ENCODE measurements around the gene MEGF11.

Gene MEGF11

GRCh38 chr15:65971741-65971995, 281.9 kb downstream of the MEGF11 start:
- H3K9ac ChIP-seq (ENCODE audit: insufficient read length): no peak overlapping the region
- no peaks in the 10 kb centered on the region for H3K36me3 ChIP-seq (ENCODE audit: insufficient read depth, low read length)
- TF ChIP-seq FOXP2 (optimal IDR thresholded peaks at IDR 0.05; ENCODE audit: control extremely low read depth, extremely low read length, insufficient read depth) (no peak), EZH2 (IDR thresholded peaks at IDR 0.05) (no peak), POLR2AphosphoS5 (IDR thresholded peaks at IDR 0.05; ENCODE audit: borderline replicate concordance, low read depth, low read length) (no peak)

DNA sequence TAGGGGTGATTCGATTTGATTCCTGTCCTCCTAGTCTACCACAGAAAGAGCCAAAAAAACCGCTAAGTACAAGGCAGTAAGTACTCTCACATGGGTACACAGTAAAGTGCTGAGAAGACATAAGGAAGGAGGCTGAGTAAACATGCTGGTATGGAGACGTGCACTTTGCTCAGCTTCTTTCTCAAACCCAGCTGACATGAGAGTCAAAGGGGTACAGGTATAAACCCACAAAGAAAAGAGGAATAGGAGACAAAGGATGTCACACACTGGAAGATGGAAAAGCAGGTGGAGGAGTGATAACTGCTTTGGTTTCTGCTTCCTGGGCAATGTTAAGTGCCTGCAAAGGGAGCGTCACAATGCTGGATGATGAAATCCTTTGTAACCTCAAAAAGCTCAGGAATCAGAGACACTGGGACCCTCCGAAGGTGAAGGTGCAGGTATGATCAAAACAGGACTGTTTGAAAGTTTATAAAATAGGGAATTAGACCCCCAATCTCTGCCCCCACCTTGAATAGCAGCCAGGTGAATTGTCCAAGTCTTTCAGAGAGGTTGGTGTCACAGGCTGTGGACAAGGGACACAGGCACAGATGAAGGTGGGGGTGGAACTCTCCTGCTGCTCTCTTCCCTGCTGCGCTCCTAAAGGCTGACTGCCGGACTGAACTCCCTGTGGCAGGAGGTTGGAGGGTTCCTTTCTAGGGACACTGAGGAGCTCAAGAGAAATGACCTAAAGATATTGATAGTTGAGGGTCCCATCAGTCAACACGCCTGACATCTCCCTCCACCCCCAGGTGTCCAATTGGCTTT, 282.4 kb downstream of the MEGF11 start:
- Histone ChIP-seq H3K4me3 (no peak overlapping the region), H3K27ac (no peak overlapping the region), H3K36me3 (ENCODE audit: insufficient read depth, low read length) (no peaks in the 10 kb centered on the region), H3K9me3 (ENCODE audit: low read depth, low read length) (no peaks in the 10 kb centered on the region), H3K9ac (ENCODE audit: insufficient read length) (no peak overlapping the region)
- no peak for TF ChIP-seq EZH2 (IDR thresholded peaks at IDR 0.05)
- no peak for TF ChIP-seq FOXP2 (optimal IDR thresholded peaks at IDR 0.05; ENCODE audit: control extremely low read depth, extremely low read length, insufficient read depth)
- TF ChIP-seq POLR2AphosphoS5 (IDR thresholded peaks at IDR 0.05; ENCODE audit: borderline replicate concordance, low read depth, low read length): no peak
- DNase-seq (ENCODE audit: low read depth, low spot score): no peak

More at GRCh38 chr15:65971741-65971995, 281.9 kb downstream of the MEGF11 start:
- H3K27ac ChIP-seq: no peak overlapping the region
- no peaks in the 10 kb centered on the region for H3K9me3 ChIP-seq (ENCODE audit: low read depth, low read length)
- no peak for DNase-seq (ENCODE audit: low read depth, low spot score)
- H3K4me3 ChIP-seq: no peak overlapping the region

DNA sequence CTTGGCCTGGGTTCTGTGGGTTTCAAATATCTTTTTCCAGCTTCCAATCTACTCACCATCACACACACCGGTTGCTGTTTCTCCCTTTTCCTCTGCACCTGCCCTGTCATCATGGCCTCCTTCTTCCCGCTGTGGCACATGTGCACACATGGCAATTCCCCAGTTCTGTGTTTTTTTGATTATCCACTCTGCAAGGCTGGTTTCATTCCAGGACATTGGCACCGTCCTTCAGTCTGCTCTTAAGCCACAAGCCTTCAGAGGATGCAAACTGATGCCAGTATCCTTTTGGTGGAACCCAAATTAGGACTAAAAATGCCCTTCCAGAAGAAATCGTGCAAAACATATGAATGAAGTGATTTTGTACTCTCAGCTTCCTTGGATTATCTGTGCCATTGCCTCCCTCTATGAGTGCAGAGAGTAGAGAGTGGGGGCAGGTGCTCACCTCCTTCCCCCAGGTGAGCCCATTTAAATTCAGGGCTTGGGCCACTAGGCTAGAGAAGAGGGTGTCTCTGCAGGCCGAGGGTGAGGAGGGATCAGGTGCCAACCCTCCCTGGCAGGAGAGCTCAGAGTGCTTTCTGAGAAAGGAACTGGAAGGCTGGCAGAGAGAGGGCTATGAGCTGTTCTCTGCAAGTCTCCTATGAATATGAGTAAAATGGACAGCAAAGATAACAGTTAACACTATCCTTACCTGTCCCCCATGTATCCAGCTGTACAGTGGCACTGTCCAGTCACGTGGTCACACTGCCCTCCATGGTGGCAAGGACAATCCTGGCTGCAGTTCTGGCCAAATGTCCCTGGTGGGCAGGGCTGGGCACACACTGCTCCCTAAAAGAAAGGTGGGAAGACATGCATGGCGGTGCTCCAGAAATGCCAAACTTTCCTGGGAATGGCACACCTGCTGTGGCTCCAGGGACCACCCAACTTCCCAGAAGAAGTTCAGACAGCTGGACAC, 283.4 kb downstream of the MEGF11 start:
- TF ChIP-seq FOXP2 (optimal IDR thresholded peaks at IDR 0.05; ENCODE audit: control extremely low read depth, extremely low read length, insufficient read depth): no peak
- no peak for TF ChIP-seq POLR2AphosphoS5 (IDR thresholded peaks at IDR 0.05; ENCODE audit: borderline replicate concordance, low read depth, low read length)
- TF ChIP-seq EZH2 (IDR thresholded peaks at IDR 0.05): no peak
- Histone ChIP-seq H3K9me3 (ENCODE audit: low read depth, low read length) (no peaks in the 10 kb centered on the region), H3K9ac (ENCODE audit: insufficient read length) (no peak overlapping the region), H3K36me3 (ENCODE audit: insufficient read depth, low read length) (no peaks in the 10 kb centered on the region), H3K4me3 (no peak overlapping the region), H3K27ac (no peak overlapping the region)
- DNase-seq (ENCODE audit: low read depth, low spot score): no peak

GRCh38 chr15:65968511-65968910, 285.0 kb downstream of the MEGF11 start:
- H3K36me3 ChIP-seq (ENCODE audit: insufficient read depth, low read length): no peaks in the 10 kb centered on the region
- H3K9ac ChIP-seq (ENCODE audit: insufficient read length): no peak overlapping the region
- no peak for TF ChIP-seq POLR2AphosphoS5 (IDR thresholded peaks at IDR 0.05; ENCODE audit: borderline replicate concordance, low read depth, low read length)
- TF ChIP-seq EZH2 (IDR thresholded peaks at IDR 0.05): no peak
- TF ChIP-seq FOXP2 (optimal IDR thresholded peaks at IDR 0.05; ENCODE audit: control extremely low read depth, extremely low read length, insufficient read depth): no peak
- DNase-seq (ENCODE audit: low read depth, low spot score): no peak
- no peaks in the 10 kb centered on the region for H3K9me3 ChIP-seq (ENCODE audit: low read depth, low read length)
- no peak overlapping the region for H3K27ac ChIP-seq
- H3K4me3 ChIP-seq: no peak overlapping the region

DNA sequence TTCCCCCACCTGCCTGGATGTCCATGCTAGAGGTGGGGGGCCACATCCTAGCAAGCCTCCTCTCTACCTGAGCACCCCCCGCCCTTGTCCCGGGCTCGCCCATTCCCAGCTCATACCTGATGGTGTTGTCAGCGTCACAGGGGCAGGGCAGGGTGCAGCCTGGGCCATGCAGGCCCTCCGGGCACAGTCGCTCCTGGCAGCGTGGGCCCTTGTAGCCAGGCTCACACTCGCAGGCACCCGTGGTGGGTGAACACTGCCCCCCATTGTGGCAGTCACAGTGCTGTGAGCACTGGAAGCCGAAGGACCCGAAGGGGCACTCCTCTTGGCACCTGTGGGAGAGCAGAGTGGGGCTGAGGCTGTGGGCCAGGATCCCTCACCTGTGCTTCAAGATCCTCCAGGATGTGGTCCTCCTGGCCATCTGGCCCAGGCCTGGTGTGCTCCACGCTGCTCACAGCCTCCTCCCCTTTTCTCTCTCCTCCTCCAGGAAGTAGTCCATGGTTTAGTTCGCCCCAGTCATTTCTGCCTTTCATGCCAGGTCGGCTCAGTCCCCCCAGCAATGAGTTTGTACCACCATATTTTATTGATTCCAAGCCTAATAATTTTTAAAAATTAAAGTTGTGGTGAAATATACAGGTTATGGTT, 288.6 kb downstream of the MEGF11 start:
- Histone ChIP-seq H3K4me3 (no peak overlapping the region), H3K9me3 (ENCODE audit: low read depth, low read length) (no peaks in the 10 kb centered on the region), H3K27ac (no peak overlapping the region), H3K9ac (ENCODE audit: insufficient read length) (no peak overlapping the region), H3K36me3 (ENCODE audit: insufficient read depth, low read length) (no peaks in the 10 kb centered on the region)
- DNase-seq (ENCODE audit: low read depth, low spot score): no peak
- no peak for TF ChIP-seq POLR2AphosphoS5 (IDR thresholded peaks at IDR 0.05; ENCODE audit: borderline replicate concordance, low read depth, low read length)
- no peak for TF ChIP-seq EZH2 (IDR thresholded peaks at IDR 0.05)
- no peak for TF ChIP-seq FOXP2 (optimal IDR thresholded peaks at IDR 0.05; ENCODE audit: control extremely low read depth, extremely low read length, insufficient read depth)

- Histone ChIP-seq H3K9ac (ENCODE audit: insufficient read length) (no peak overlapping the region), H3K36me3 (ENCODE audit: insufficient read depth, low read length) (no peaks in the 10 kb centered on the region), H3K9me3 (ENCODE audit: low read depth, low read length) (no peaks in the 10 kb centered on the region), H3K4me3 (no peak overlapping the region), H3K27ac (no peak overlapping the region)
- TF ChIP-seq POLR2AphosphoS5 (IDR thresholded peaks at IDR 0.05; ENCODE audit: borderline replicate concordance, low read depth, low read length) (no peak), EZH2 (IDR thresholded peaks at IDR 0.05) (no peak), FOXP2 (optimal IDR thresholded peaks at IDR 0.05; ENCODE audit: control extremely low read depth, extremely low read length, insufficient read depth) (no peak)
- DNase-seq (ENCODE audit: low read depth, low spot score): no peak
Measured at GRCh38 chr15:65963911-65964482, 289.6 kb downstream of the MEGF11 start.

DNA sequence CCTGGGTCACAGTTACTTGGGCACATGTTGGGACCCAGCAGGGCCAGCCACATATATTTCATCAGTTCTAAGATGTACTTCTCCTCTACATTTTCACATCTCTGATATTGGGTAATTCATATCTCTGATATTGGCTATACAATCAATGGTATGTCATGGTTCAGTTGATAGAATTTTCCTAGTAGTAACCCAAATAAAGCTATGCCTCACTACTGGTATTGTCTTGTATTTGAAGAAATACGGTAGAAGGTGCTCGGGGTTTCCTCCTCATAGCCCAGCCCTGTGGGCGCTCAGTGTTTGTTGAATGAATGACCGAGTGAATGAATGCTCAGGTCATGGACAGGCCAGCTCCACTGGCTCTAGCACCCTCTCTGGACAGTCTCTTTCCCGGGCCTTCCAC, 290.2 kb downstream of the MEGF11 start:
- Histone ChIP-seq H3K9ac (ENCODE audit: insufficient read length) (no peak overlapping the region), H3K36me3 (ENCODE audit: insufficient read depth, low read length) (no peaks in the 10 kb centered on the region), H3K9me3 (ENCODE audit: low read depth, low read length) (no peaks in the 10 kb centered on the region), H3K4me3 (no peak overlapping the region), H3K27ac (no peak overlapping the region)
- no peak for DNase-seq (ENCODE audit: low read depth, low spot score)
- TF ChIP-seq POLR2AphosphoS5 (IDR thresholded peaks at IDR 0.05; ENCODE audit: borderline replicate concordance, low read depth, low read length) (no peak), EZH2 (IDR thresholded peaks at IDR 0.05) (no peak), FOXP2 (optimal IDR thresholded peaks at IDR 0.05; ENCODE audit: control extremely low read depth, extremely low read length, insufficient read depth) (no peak)

- no peaks in the 10 kb centered on the region for H3K36me3 ChIP-seq (ENCODE audit: insufficient read depth, low read length)
- no peak overlapping the region for H3K9ac ChIP-seq (ENCODE audit: insufficient read length)
- DNase-seq (ENCODE audit: low read depth, low spot score): no peak
- no peak overlapping the region for H3K27ac ChIP-seq
- TF ChIP-seq EZH2 (IDR thresholded peaks at IDR 0.05) (no peak), POLR2AphosphoS5 (IDR thresholded peaks at IDR 0.05; ENCODE audit: borderline replicate concordance, low read depth, low read length) (no peak), FOXP2 (optimal IDR thresholded peaks at IDR 0.05; ENCODE audit: control extremely low read depth, extremely low read length, insufficient read depth) (no peak)
- no peak overlapping the region for H3K4me3 ChIP-seq
- H3K9me3 ChIP-seq (ENCODE audit: low read depth, low read length): no peaks in the 10 kb centered on the region
Measured at GRCh38 chr15:65962187-65962586, 291.4 kb downstream of the MEGF11 start.
